ENCODE results near the gene ZNF83.
"Not testable (repeated sequence)": the region's sequence is repeated elsewhere in the genome, so short reads cannot be mapped to it uniquely, and the experiment has no call there.

The ZNF83 gene

GRCh38 chr19:52603558-52604207 lies 34.5 kb downstream of the ZNF83 start:
- Mint-ChIP-seq H3K36me3 (ENCODE audit: low read depth) (peaks cover 61% of the 10 kb centered on the region), H3K4me3 (no peak overlapping the region), H3K4me1 (ENCODE audit: low read depth) (peaks cover 36% of the 10 kb centered on the region), H3K27me3 (no peaks in the 10 kb centered on the region), H3K9me3 (peaks cover 22% of the 10 kb centered on the region), H3K27ac (no peak overlapping the region)

- H3K4me1 Mint-ChIP-seq (ENCODE audit: low read depth) = peaks cover 36% of the 10 kb centered on the region
- H3K4me3 Mint-ChIP-seq = no peak overlapping the region
- no peak overlapping the region for H3K27ac Mint-ChIP-seq
- peaks cover 58% of the 10 kb centered on the region for H3K36me3 Mint-ChIP-seq (ENCODE audit: low read depth)
- no peaks in the 10 kb centered on the region for H3K27me3 Mint-ChIP-seq
- H3K9me3 Mint-ChIP-seq = peaks cover 22% of the 10 kb centered on the region
These were observed 35.2 kb downstream of the ZNF83 start for GRCh38 chr19:52602941-52603340.

DNA sequence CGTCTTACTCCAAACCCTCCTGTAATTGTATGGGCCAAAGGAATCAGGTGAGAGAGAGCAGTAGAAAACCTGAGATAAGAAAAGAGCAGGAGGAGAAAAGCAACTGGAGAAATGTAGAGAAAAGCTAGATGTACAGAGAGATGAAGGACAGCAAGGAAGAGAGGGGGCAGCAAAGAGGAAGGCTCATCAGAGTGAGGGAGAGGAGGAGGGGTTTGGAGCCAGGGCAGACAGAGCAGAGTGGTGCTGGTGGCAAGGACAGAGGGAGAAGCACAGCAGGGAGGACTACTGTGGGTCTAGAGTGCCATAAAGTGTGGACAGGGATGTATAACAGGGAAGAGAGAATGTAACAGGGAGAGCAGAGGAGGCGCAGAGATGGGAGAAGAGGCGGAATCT lies 36.2 kb downstream of the ZNF83 start:
- peaks cover 62% of the 10 kb centered on the region for H3K36me3 Mint-ChIP-seq (ENCODE audit: low read depth)

DNA sequence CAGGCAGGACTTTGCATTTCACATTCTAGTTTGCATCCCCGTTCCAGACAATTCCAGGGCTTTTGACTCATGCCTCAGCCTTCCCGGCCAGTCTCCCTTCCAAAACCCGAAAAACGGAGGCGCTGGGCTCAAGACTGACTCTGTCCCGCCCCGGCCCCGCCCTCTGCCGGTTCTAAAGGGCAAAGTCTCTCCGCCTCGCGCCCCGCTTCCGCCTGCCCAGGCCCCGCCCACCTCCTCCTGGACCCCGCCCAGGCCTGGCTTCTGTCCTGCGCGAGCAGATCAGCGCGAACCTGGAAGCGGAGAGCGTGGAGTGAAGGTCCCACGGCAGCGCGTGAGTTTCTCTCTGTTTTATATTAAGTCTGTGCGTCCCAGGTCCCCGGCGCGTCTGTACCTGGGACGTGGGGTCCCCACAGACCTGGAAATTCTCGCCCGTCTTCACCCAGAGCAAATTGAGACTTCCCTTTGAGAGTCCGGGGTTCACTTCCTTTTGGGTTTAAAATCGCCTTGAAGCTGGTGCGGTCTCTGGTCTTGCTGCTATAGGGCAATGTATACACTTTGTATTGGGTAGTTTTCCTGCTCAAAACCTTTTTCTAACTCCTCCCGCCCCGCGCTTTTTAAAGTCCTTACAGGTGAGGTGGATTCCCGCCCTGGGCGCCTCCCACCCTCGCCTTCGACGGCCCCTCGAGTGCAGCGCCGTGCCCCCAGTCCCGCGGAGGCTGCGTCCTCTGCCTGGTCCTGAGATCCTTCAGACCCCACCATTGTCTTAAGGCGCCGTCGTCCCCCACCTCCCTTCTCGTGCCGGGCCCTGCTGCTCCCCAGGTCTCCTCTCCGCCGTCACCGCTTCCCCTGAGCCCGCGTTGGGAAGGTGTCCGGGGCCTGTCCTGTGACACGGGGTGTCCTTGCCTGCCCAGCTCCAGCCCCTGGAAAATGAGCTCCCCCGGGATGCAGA lies 36.9 kb downstream of the ZNF83 start:
- Mint-ChIP-seq H3K36me3 (ENCODE audit: low read depth) (peaks cover 62% of the 10 kb centered on the region), H3K4me1 (ENCODE audit: low read depth) (peaks cover 34% of the 10 kb centered on the region), H3K4me3 (peak overlapping the region; percentile 85), H3K9me3 (peaks cover 30% of the 10 kb centered on the region), H3K27ac (peak overlapping the region; percentile 65), H3K27me3 (no peaks in the 10 kb centered on the region)

More for the DNA sequence above, 36.2 kb downstream of the ZNF83 start:
- Mint-ChIP-seq H3K4me3 (peak overlapping the region; percentile 85), H3K4me1 (ENCODE audit: low read depth) (peaks cover 36% of the 10 kb centered on the region), H3K27ac (peak overlapping the region; percentile 33), H3K9me3 (peaks cover 29% of the 10 kb centered on the region)
- H3K27me3 Mint-ChIP-seq = not testable (repeated sequence)

DNA sequence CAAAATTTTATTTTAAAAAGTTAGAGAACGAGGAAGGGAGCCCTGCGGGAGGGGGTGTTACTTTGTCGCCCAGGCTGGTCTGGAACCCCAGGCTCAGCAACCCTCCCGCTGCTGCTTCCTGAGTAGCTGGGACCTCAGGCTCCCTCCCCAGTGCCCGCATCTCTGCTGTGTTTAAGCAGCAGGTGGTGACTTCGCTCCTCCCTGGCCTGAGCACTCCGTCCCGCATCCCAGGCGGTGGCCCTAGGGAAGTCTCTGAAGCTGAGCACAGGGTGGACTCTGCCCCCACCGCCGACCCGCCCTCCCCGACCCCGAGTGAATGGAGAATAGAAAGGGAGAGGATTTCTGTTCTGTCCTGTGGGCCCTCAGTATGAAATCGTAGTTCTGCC lies 37.5 kb downstream of the ZNF83 start:
- peaks cover 62% of the 10 kb centered on the region for H3K36me3 Mint-ChIP-seq (ENCODE audit: low read depth)
- peak overlapping the region; percentile 85 for H3K4me3 Mint-ChIP-seq
- H3K27me3 Mint-ChIP-seq = no peaks in the 10 kb centered on the region
- H3K9me3 Mint-ChIP-seq = peaks cover 32% of the 10 kb centered on the region
- peak overlapping the region; percentile 65 for H3K27ac Mint-ChIP-seq
- H3K4me1 Mint-ChIP-seq (ENCODE audit: low read depth) = peaks cover 28% of the 10 kb centered on the region

- Mint-ChIP-seq H3K27me3 (no peaks in the 10 kb centered on the region), H3K4me3 (no peak overlapping the region), H3K36me3 (ENCODE audit: low read depth) (peaks cover 64% of the 10 kb centered on the region), H3K27ac (no peak overlapping the region), H3K4me1 (ENCODE audit: low read depth) (peaks cover 24% of the 10 kb centered on the region), H3K9me3 (peaks cover 31% of the 10 kb centered on the region)
These were observed 38.9 kb downstream of the ZNF83 start for GRCh38 chr19:52599241-52599640.

DNA sequence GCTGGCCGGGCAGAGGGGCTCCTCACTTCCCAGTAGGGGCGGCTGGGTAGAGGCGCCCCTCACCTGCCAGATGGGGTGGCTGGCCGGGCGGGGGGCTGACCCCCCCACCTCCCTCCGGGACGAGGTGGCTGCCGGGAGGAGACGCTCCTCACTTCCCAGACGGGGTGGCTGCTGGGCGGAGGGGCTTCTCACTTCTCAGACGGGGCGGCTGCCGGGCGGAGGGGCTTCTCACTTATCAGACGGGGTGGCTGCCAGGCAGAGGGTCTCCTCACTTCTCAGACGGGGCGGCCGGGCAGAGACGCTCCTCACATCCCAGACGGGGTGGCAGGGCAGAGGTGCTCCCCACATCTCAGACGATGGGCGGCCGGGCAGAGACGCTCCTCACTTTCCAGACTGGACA lies 44.7 kb downstream of the ZNF83 start:
- H3K9me3 Mint-ChIP-seq = peaks cover 35% of the 10 kb centered on the region
- H3K4me1 Mint-ChIP-seq (ENCODE audit: low read depth); H3K27me3 Mint-ChIP-seq; H3K4me3 Mint-ChIP-seq; H3K27ac Mint-ChIP-seq: not testable (repeated sequence)
- H3K36me3 Mint-ChIP-seq (ENCODE audit: low read depth) = peaks cover 80% of the 10 kb centered on the region

- Mint-ChIP-seq H3K27ac (no peak overlapping the region), H3K4me1 (ENCODE audit: low read depth) (no peaks in the 10 kb centered on the region)
These were observed 45.9 kb downstream of the ZNF83 start for GRCh38 chr19:52592301-52592700.

DNA sequence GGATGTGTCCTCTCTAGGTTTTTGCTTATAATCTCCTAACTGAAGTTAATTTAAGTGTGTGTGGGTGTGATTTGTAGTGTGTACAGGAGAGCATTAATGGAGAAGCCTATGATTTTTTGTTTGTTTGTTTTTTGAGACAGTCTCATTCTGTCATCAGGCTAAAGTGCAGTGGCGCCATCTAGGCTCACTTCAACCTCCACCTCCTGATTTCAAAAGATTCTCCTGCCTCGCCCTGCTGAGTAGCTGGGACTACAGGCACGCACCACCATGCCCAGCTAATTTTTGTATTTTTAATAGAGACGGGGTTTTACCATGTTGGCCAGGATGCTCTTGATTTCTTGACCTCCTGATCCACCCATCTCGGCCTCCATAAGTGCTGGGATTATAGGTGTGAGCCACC lies 47.4 kb downstream of the ZNF83 start:
- Mint-ChIP-seq H3K4me1 (ENCODE audit: low read depth) (no peaks in the 10 kb centered on the region), H3K27ac (no peak overlapping the region), H3K4me3 (no peak overlapping the region), H3K27me3 (no peaks in the 10 kb centered on the region), H3K36me3 (ENCODE audit: low read depth) (peaks cover 82% of the 10 kb centered on the region), H3K9me3 (peaks cover 22% of the 10 kb centered on the region)

More at GRCh38 chr19:52592301-52592700, 45.9 kb downstream of the ZNF83 start:
- H3K27me3 Mint-ChIP-seq = no peaks in the 10 kb centered on the region
- H3K36me3 Mint-ChIP-seq (ENCODE audit: low read depth) = peaks cover 85% of the 10 kb centered on the region
- peaks cover 35% of the 10 kb centered on the region for H3K9me3 Mint-ChIP-seq
- H3K4me3 Mint-ChIP-seq = no peak overlapping the region

DNA sequence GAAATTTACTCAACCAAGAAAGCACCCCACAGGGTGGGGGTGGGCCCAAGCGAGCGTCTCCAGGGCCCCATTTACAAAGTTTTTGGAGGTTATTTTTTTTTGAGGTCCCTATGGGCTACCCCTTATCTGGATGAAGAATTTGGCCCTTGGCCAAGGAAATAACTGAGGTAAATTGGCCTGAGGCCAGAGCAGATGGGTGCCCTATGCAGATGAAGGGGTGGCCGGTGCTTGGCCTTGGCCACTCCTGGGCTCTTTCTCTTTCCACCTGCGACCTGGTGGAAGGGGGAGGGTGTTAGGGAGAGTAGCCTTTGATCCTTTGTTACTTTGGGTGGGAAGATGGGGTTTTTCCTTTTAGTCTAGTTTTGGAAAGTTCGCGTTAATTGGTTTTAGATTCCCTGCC lies 52.6 kb downstream of the ZNF83 start:
- Mint-ChIP-seq H3K9me3 (peaks cover 33% of the 10 kb centered on the region), H3K36me3 (ENCODE audit: low read depth) (peaks cover 85% of the 10 kb centered on the region), H3K4me3 (no peak overlapping the region), H3K27me3 (no peaks in the 10 kb centered on the region), H3K27ac (no peak overlapping the region), H3K4me1 (ENCODE audit: low read depth) (no peaks in the 10 kb centered on the region)

DNA sequence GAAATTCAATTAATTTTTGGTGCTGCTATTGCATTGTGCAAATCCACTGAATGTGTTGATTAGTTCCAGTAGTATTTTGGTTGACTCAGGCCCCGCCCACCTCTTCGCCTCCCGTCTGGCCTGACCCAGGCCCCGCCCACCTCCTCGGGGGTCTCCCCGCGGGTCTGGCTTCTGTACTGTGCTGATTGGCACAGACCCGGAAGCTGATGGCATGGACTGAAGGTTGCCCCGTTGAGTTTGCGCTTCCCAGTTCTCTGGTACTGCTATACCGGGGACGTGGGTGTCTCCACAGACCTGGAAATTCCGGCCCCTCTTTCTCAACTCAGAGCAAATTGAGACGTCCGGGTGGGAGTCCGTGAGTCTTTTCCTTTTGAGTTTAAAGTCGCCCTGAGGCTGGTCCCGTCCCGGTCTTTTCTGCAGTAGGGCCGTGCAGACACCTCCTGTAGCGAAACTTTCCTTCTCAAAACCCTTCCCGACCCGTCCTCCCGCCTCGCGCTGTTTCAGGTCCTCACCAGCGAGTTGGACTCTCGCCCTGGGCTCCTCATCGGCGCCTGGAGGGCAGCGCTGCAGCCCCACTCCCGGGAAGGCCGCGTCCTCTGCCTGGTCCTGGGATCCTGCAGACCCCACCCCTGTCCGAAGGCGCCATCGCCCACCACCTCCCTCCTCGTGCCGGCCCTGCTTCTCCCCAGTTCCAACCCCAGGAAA lies 53.3 kb downstream of the ZNF83 start:
- Mint-ChIP-seq H3K36me3 (ENCODE audit: low read depth) (peaks cover 85% of the 10 kb centered on the region), H3K4me3 (no peak overlapping the region), H3K9me3 (peaks cover 30% of the 10 kb centered on the region), H3K27me3 (no peaks in the 10 kb centered on the region), H3K27ac (no peak overlapping the region), H3K4me1 (ENCODE audit: low read depth) (no peaks in the 10 kb centered on the region)

DNA sequence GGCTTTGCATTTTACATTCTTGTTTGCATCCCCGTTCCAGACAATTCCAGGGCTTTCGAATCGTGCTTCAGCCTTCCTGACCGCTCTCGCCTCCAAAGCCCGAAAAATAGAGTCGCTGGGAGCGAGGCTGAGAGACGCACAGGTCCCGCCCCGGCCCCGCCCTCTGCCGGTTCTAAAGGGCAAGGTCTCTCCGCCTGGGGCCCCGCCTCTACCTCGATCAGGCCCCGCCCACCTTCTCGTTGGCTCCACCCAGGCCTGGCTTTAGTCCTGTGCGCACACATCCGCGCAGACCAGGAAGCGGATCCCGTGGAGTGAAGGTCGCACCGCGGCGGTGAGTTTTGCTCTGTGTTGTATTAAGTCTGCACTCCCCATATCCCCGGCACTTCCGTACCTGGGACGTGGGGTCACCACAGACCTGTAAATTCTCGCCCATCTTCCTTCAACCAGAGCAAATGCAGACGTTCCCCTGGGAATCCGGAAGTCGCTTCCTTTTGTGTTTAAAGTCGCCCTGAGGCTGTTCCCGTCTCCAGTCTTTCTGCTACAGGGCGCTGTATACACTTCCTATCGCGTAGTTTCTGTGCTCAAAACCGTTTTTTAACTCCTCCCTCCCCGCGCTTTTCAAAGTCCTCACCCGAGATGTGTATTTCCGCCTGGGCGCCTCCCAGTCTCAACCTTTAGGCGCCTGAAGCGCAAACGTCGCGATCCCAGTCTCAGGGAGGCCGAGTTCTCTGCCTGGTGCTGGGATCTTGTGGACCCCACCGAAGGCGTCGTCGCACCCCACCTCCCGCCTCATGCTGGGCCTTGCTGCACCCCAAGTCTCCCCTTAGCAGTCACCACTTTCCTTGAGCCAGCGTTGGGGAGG lies 67.9 kb downstream of the ZNF83 start, which contains the start of gene ZNF701:
Gene ZNF701, plus strand, starts transcription at position 288 of the 862 bp plus-strand sequence. CDS start 3,861 bp downstream, outside the sequence.
- Mint-ChIP-seq H3K4me1 (ENCODE audit: low read depth) (peaks cover 32% of the 10 kb centered on the region), H3K27ac (peak within 1 kb of the TSS; percentile 93), H3K36me3 (ENCODE audit: low read depth) (peaks cover 65% of the 10 kb centered on the region), H3K4me3 (peak within 1 kb of the TSS; percentile 92), H3K27me3 (no peaks in the 10 kb centered on the region), H3K9me3 (peaks cover 42% of the 10 kb centered on the region)

GRCh38 chr19:52569638-52569999 lies 68.5 kb downstream of the ZNF83 start:
- Mint-ChIP-seq H3K27ac (peak overlapping the region; percentile 93), H3K36me3 (ENCODE audit: low read depth) (peaks cover 62% of the 10 kb centered on the region), H3K4me1 (ENCODE audit: low read depth) (peaks cover 32% of the 10 kb centered on the region), H3K9me3 (peaks cover 44% of the 10 kb centered on the region), H3K4me3 (peak overlapping the region; percentile 92)
- not testable (repeated sequence) for H3K27me3 Mint-ChIP-seq

- H3K36me3 Mint-ChIP-seq (ENCODE audit: low read depth) = peaks cover 62% of the 10 kb centered on the region
- H3K27me3 Mint-ChIP-seq = no peaks in the 10 kb centered on the region
- peaks cover 31% of the 10 kb centered on the region for H3K4me1 Mint-ChIP-seq (ENCODE audit: low read depth)
- H3K4me3 Mint-ChIP-seq = no peak overlapping the region
- H3K9me3 Mint-ChIP-seq = peaks cover 40% of the 10 kb centered on the region
- H3K27ac Mint-ChIP-seq = no peak overlapping the region
These were observed 70.2 kb downstream of the ZNF83 start for GRCh38 chr19:52567921-52568320.

Data from stimulated activated naive CD8-positive, alpha-beta T cell treated with anti-CD3 and anti-CD28 coated beads, Interleukin-15, Interleukin-2, amounts not matched to agents 100 ng/mL and 50 ng/mL, for 24 hours (primary cell).